Activated T-cell treated with anti-CD3 and anti-CD28 coated beads, Interleukin-2, amount 50 U/mL, for 24 hours (primary cell): ENCODE results near the gene ATXN7L1.

ENCODE experiments used
- DNase-seq: peaks from one replicate; pipeline ENCODE4 v3.0.0-alpha.2; 2020
- H3K27ac Mint-ChIP-seq: 2 replicates; pipeline ENCODE4 v1.8.0; 2020; ENCODE audit warnings: mild to moderate bottlenecking, mixed read lengths
- H3K27me3 Mint-ChIP-seq: 2 replicates; pipeline ENCODE4 v1.8.0; 2020; ENCODE audit warnings: mixed read lengths
- H3K36me3 Mint-ChIP-seq: 2 replicates; pipeline ENCODE4 v1.8.0; 2020; ENCODE audit warnings: low read depth, mixed read lengths
- H3K4me1 Mint-ChIP-seq: 2 replicates; pipeline ENCODE4 v1.8.0; 2020; ENCODE audit warnings: low read depth, mixed read lengths
- H3K4me3 Mint-ChIP-seq: 2 replicates; pipeline ENCODE4 v1.8.0; 2020; ENCODE audit warnings: mild to moderate bottlenecking, moderate library complexity, mixed read lengths
- H3K9me3 Mint-ChIP-seq: 2 replicates; pipeline ENCODE4 v1.8.0; 2020; ENCODE audit warnings: mixed read lengths

ATXN7L1 gene

DNA sequence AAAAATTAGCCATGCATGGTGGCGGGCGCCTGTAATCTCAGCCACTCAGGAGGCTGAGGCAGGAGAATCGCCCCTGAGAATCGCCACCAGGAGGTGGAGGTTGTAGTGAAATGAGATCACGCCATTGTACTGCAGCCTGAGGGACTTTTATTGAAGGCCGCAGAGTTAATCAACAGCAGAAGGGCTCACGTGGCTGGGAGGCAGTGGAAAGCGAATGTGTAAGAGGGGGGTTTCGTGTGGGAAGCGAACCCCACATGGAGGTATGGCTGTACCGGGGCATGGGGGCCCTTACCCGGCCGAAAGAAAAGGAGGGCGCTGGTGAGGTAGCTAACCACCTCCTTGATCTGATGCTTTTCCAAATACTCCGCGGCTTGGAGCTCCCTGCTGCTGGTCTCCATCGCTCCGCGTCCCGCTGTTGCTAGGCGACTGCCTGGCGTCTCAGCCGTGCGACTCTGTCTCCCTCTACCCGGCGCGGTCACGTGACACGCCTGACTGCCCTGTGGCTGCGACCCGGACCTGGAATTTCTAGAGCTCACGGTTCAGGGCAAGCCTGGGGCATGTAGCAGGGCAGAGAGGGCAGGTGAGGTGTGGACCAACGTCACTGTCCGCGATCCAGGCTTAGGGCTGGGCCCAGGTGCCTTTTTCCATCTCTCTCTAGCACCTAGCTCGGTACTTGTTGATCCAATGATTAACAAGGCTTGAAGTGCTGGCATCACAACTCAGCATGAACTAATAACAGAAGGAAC lies 295.2 kb downstream of the ATXN7L1 start, which contains the start of gene EFCAB10:
Gene EFCAB10, minus strand, starts transcription at position 428 of the 746 bp plus-strand sequence. Its CDS starts 30 bp downstream, at position 398.
- DNase-seq, result peak; percentile 63
- Mint-ChIP-seq H3K9me3 (peaks cover 5% of the 10 kb centered on the region), H3K27ac (no peak within 1 kb of the TSS), H3K36me3 (no peaks in the 10 kb centered on the region), H3K4me1 (peaks cover 7% of the 10 kb centered on the region), H3K27me3 (peaks cover 21% of the 10 kb centered on the region), H3K4me3 (peak within 1 kb of the TSS; percentile 75)

DNA sequence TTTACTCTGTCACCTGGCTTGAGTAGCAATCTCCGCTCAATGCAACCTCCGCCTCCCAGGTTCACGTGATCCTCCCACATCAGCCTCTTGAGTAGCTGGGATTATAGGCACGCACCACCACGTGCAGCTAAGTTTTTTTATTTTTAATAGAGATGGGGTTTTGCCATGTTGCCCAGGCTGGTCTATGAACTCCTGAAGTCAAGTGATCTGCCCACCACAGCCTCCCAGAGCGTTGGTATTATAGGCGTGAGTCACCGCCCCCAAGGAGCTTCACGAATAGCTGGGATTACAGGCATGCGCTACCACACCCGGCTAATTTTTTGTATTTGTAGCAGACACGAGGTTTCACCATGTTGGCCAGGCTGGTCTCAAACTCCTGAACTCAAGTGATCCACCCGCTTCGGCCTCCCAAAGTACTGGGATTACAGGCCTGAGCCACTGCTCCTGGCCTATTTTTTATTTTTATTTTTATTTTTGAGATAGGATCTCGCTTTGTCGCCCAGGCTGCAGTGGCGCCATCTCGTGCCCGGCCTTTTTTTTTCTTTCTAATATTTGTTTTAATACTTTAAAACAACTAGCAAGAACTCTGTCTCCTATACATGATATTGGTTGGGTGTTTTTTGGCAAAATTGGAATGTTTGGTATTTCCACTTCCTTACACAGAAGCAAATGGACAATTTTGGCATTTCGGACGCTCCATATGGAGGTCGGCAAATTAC lies 296.2 kb downstream of the ATXN7L1 start:
- Mint-ChIP-seq H3K36me3 (no peaks in the 10 kb centered on the region), H3K4me3 (no peak overlapping the region), H3K9me3 (peaks cover 5% of the 10 kb centered on the region), H3K4me1 (peaks cover 7% of the 10 kb centered on the region), H3K27me3 (peaks cover 21% of the 10 kb centered on the region), H3K27ac (no peak overlapping the region)
- no peak for DNase-seq

DNA sequence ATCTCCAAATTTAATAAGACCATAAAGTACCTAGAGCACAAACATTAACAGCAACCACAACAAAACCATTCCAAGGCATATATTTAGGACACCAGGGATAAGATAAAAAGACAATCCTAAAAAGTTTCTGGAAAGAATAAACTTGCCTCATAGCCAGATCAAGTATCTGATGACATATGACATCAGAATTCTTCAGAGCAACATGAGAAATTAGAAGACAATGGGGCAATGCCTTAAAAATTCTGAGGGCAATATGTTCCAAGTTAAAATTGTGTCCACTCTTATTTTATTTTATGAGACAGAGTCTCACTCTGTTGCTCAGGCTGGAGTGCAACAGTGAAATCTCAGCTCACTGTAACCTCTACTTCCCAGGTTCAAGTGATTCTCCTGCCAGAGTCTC lies 297.9 kb downstream of the ATXN7L1 start:
- H3K27me3 Mint-ChIP-seq, result peaks cover 21% of the 10 kb centered on the region
- H3K36me3 Mint-ChIP-seq, result no peaks in the 10 kb centered on the region
- H3K4me3 Mint-ChIP-seq, result no peak overlapping the region
- no peak for DNase-seq
- no peak overlapping the region for H3K27ac Mint-ChIP-seq
- H3K9me3 Mint-ChIP-seq, result no peaks in the 10 kb centered on the region
- H3K4me1 Mint-ChIP-seq, result peaks cover 7% of the 10 kb centered on the region

DNA sequence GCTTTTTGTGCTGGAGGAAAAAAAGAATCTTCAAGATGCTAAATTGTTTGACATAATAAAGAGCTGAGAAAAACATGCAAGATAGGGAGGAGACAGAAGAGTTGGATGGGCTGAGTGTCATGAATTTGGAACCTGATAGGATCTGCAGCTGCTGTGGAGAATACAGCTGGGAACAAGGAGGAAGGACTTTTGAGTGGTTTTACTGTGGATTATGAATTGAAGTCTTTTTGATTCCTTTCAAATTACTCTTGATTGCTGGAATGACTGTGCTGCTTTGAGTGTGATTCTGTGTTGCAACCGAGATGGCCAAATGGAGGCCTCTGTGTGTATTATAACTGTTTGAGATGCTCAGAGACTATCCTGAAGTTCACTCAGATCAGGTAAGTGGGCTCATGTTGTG lies 299.1 kb downstream of the ATXN7L1 start:
- H3K36me3 Mint-ChIP-seq, result no peaks in the 10 kb centered on the region
- peaks cover 7% of the 10 kb centered on the region for H3K4me1 Mint-ChIP-seq
- H3K27me3 Mint-ChIP-seq, result peaks cover 16% of the 10 kb centered on the region
- DNase-seq, result no peak
- H3K9me3 Mint-ChIP-seq, result no peaks in the 10 kb centered on the region
- H3K27ac Mint-ChIP-seq, result no peak overlapping the region
- H3K4me3 Mint-ChIP-seq, result no peak overlapping the region

DNA sequence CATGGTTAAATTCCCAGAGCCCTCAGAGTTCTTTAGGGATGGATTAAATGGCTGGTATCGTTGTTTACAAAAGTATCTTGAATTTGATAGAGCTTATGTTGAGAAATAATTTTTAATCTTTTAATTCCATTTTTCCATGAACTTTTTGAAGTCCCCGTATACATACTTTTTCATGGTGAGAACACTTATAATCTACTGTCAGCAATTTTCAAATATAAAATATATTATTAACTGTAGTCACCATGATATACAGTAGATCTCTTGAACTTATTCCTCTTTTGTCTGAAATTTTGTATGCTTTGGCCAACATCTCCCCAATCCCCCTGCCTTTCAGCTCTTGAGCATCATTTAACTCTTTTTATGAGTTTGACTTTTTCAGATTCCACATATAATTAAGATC lies 304.5 kb downstream of the ATXN7L1 start:
- Mint-ChIP-seq H3K4me1 (no peaks in the 10 kb centered on the region), H3K9me3 (no peaks in the 10 kb centered on the region), H3K36me3 (peaks cover 36% of the 10 kb centered on the region), H3K27me3 (no peaks in the 10 kb centered on the region), H3K4me3 (no peak overlapping the region), H3K27ac (no peak overlapping the region)
- DNase-seq, result no peak

DNA sequence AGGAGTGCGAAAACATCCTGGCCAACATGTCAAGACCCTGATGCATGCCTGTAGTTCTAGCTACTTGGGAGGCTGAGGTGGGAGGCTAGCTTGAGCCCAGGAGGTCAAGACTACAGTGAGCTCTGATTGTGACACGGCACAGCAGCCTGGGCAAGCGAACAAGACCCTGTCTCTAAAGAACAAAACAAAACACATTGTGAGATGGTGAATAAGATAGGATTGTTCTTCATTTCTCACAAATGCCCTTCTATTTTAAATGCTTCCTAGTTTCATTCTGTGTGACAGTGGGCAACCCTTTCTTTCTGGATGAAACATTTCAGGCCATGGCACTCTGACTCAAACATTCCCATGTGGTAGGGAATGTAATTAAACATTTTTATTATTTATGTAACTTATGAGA lies 308.6 kb downstream of the ATXN7L1 start:
- Mint-ChIP-seq H3K27me3 (no peaks in the 10 kb centered on the region), H3K27ac (peak overlapping the region; percentile 52), H3K4me1 (no peaks in the 10 kb centered on the region), H3K9me3 (no peaks in the 10 kb centered on the region), H3K4me3 (no peak overlapping the region), H3K36me3 (peaks cover 70% of the 10 kb centered on the region)
- DNase-seq, result no peak

DNA sequence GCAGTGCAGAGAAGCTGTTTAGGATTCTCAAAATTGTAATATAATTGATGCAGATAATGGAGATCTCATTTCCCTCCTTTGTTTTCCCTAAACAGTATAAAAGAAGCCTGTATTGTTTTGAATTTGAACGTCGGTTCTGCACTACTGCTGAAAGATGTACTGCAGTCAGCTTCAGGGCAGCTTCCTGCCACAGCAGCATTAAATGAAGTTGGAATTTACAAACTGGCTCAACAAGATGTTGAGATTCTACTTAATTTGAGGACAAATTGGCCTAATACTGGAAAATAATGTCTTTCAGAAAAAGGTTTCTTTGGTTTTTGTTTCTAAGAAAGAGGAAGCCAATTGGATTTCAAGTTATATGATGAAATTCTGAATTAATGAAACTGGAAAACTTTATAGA lies 309.4 kb downstream of the ATXN7L1 start:
- Mint-ChIP-seq H3K27ac (no peak overlapping the region), H3K4me3 (no peak overlapping the region), H3K36me3 (peaks cover 78% of the 10 kb centered on the region), H3K27me3 (no peaks in the 10 kb centered on the region), H3K9me3 (no peaks in the 10 kb centered on the region), H3K4me1 (no peaks in the 10 kb centered on the region)
- no peak for DNase-seq

DNA sequence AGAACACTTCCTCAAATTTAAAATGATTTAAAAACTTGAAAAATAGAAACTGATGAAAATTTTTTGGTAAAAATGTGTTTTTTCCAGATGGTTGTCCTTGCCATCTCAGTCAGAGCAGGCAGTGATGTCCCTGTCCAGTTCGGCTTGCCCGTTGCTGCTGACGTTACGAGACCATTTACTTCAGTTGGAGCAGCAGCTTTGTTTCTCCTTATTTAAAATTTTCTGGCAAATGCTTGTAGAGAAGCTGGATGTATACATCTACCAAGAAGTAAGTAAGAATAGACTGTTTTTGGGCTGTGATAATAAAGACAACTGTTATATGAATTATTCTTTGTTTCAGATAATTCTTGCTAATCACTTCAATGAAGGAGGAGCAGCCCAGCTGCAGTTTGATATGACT lies 311.2 kb downstream of the ATXN7L1 start:
- H3K27ac Mint-ChIP-seq, result no peak overlapping the region
- H3K4me1 Mint-ChIP-seq, result no peaks in the 10 kb centered on the region
- H3K9me3 Mint-ChIP-seq, result no peaks in the 10 kb centered on the region
- H3K36me3 Mint-ChIP-seq, result peaks cover 83% of the 10 kb centered on the region
- no peak overlapping the region for H3K4me3 Mint-ChIP-seq
- DNase-seq, result no peak
- no peaks in the 10 kb centered on the region for H3K27me3 Mint-ChIP-seq

DNA sequence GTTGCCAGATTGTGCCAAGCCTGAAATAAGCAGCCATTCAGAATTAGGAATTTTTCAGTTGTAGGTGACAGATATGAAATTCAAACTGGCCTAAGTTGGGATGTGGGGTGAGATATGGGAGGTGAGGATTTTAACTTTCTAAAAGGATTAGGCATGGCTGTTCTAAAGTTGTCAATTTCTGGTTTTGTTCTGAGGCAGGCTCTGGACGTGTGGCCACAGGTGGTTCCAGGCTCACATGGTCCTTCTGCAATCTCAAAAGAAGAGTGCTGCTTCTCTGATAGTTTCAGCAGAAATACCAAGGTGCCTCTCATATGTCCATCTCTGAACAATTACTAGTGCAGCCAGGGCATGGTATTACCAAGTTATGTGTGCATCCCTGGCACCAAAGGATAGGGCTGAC lies 316.5 kb downstream of the ATXN7L1 start:
- DNase-seq, result no peak
- Mint-ChIP-seq H3K27ac (no peak overlapping the region), H3K4me1 (no peaks in the 10 kb centered on the region), H3K27me3 (no peaks in the 10 kb centered on the region), H3K36me3 (peaks cover 76% of the 10 kb centered on the region), H3K4me3 (no peak overlapping the region), H3K9me3 (no peaks in the 10 kb centered on the region)
